ENCODE results near the gene PSMA8. TPM values are rescaled to one million over a fixed set of nuclear protein-coding genes. Genes with fewer than 3 reads are reported as not detected.

PSMA8 gene
- polyA plus RNA-seq, 2 of the 4 experiments (the other 2 are of a cell fraction), result not detected

DNA sequence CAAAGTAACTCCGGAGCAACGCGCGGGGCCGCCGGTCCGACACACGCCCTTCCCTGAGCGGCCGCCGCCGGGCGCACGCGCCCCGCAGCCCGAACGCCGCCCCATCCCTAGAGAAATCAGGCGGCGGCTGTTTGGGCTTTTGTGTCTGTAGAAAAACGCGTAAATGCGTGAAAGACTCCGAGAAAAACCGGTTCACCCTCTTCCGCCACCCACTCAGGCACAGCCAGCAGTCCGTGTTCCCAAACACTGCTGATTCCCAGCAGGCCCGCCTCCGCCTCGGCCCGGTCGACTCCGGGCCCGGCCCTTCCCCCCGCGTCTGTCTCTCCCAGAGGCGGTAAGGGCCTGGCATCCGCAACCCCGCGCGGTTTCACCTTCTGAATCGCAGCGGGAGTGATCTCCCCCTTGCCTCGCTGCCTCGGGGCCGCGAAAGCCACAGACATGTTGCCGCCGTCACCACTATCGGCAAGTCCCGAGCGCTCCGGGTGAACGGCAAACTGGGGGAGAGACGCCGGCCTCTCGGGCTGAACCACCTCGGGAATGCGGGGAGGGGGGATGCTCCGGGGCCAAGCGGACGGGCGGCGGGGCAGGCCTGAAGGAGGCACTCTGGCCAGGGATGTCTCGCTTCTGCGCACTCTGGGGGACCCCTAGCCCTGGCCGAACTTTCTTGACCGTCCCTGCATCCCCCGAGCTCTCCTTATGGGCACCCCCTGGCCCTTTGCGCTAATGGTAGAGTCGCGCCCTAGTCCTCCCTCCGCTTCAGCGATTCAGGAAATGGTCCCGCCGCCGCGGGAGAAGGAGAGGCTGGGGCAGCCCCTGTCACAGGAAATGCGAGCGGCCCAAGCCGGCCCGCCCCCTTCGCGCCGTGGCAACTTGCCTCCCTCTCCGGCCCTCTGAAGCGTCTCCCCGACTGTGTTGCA lies 43.3 kb upstream of the PSMA8 start, which contains the start of gene SS18 (continued):
- TF ChIP-seq SREBF2 (IDR thresholded peaks at IDR 0.05) (no peak), JUN (IDR thresholded peaks at IDR 0.05) (peak in 1 of 2 experiments; percentile 60; a peak in 3 of 5 replicates), CHD4 (IDR thresholded peaks at IDR 0.05; ENCODE audit: borderline replicate concordance) (no peak), GATA3 (IDR thresholded peaks at IDR 0.05; ENCODE audit: borderline replicate concordance) (peak; percentile 59), POLR2A (IDR thresholded peaks at IDR 0.05; ENCODE audit: low read length) (peak; percentile 67), MAFK (IDR thresholded peaks at IDR 0.05; ENCODE audit: partially characterized antibody) (no peak), USF2 (IDR thresholded peaks at IDR 0.05) (no peak), FOXS1 (CRISPR knock-in tag; IDR thresholded peaks at IDR 0.05) (no peak), EHMT2 (IDR thresholded peaks at IDR 0.05; ENCODE audit: low read depth) (no peak), JUNB (IDR thresholded peaks at IDR 0.05) (no peak), MAX (IDR thresholded peaks at IDR 0.05) (peak; percentile 50)
- TF ChIP-seq, protein P1, sequence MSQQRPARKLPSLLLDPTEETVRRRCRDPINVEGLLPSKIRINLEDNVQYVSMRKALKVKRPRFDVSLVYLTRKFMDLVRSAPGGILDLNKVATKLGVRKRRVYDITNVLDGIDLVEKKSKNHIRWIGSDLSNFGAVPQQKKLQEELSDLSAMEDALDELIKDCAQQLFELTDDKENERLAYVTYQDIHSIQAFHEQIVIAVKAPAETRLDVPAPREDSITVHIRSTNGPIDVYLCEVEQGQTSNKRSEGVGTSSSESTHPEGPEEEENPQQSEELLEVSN (IDR thresholded peaks at IDR 0.05; ENCODE audit: borderline replicate concordance, low read depth), result 0 out of 2 replicates have a peak, but pooled peaks have one; percentile 12
- TF ChIP-seq, protein P2, sequence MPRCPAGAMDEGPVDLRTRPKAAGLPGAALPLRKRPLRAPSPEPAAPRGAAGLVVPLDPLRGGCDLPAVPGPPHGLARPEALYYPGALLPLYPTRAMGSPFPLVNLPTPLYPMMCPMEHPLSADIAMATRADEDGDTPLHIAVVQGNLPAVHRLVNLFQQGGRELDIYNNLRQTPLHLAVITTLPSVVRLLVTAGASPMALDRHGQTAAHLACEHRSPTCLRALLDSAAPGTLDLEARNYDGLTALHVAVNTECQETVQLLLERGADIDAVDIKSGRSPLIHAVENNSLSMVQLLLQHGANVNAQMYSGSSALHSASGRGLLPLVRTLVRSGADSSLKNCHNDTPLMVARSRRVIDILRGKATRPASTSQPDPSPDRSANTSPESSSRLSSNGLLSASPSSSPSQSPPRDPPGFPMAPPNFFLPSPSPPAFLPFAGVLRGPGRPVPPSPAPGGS (IDR thresholded peaks at IDR 0.05), result 0 out of 3 replicates have a peak, but pooled peaks have one; percentile 49

GRCh38 chr18:26091047-26091630 lies 42.5 kb upstream of the PSMA8 start:
- Histone ChIP-seq H3K9me3 (no peaks in the 10 kb centered on the region), H3K27ac (peak overlapping the region; percentile 99), H3K4me1 (peaks cover 21% of the 10 kb centered on the region), H3K4me3 (peak overlapping the region; percentile 95), H3K4me2 (peak overlapping the region; percentile 81)
- POLR2A ChIA-PET, result interaction anchor here (1.0 kb wide), 1 partner anchor 16 kb away, joined by 3 read pairs; no protein-coding TSS in a partner anchor
- TF ChIP-seq EP300 (IDR thresholded peaks at IDR 0.05) (no peak), CTCF (IDR thresholded peaks at IDR 0.05) (no peak), HOXB13 (CRISPR knock-in tag; IDR thresholded peaks at IDR 0.05; ENCODE audit: low read depth) (no peak), SMC3 (IDR thresholded peaks at IDR 0.05) (no peak), HMGXB4 (CRISPR knock-in tag; IDR thresholded peaks at IDR 0.05; ENCODE audit: borderline replicate concordance) (no peak), PHF8 (IDR thresholded peaks at IDR 0.05; ENCODE audit: borderline replicate concordance, low read depth) (peak; percentile 16; the same call in 1 of the 2 replicates), KDM1A (IDR thresholded peaks at IDR 0.05; ENCODE audit: low read depth) (0 out of 2 replicates have a peak, but pooled peaks have one; percentile 13), MAX (IDR thresholded peaks at IDR 0.05) (peak; percentile 43; the same call in 1 of the 2 replicates)
- TF ChIP-seq, protein P1 (IDR thresholded peaks at IDR 0.05; ENCODE audit: borderline replicate concordance, low read depth), result peak; percentile 37; the same call in 1 of the 2 replicates
- TF ChIP-seq, protein P3, sequence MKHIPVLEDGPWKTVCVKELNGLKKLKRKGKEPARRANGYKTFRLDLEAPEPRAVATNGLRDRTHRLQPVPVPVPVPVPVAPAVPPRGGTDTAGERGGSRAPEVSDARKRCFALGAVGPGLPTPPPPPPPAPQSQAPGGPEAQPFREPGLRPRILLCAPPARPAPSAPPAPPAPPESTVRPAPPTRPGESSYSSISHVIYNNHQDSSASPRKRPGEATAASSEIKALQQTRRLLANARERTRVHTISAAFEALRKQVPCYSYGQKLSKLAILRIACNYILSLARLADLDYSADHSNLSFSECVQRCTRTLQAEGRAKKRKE (CRISPR knock-in tag; IDR thresholded peaks at IDR 0.05; ENCODE audit: low read depth), result no peak
- FAIRE-seq (no peak), ATAC-seq (peak; percentile 70 to 82), DNase-seq (ENCODE audit: low read depth in 1 of 2, low spot score in 1 of 2) (peak; percentile 50 to 78)
- 4% methylated on average over 13 of the region's 29 CpGs for WGBS (ENCODE audit: missing lambda C conversion rate)
- CTCF ChIA-PET, result no interaction called here

All from A549 (cell line).